Gastrocnemius medialis (tissue), 4 donors: ENCODE measurements around the gene NUMB. TPM values are rescaled to one million over a fixed set of nuclear protein-coding genes. Genes with fewer than 3 reads are reported as not detected.

Experiments used
- ATAC-seq, 2 donors: fragments of 150-250 bp; one replicate each; pipeline ENCODE4 v1.9.1; 2016
- DNase-seq, 2 donors: peaks; one replicate each; pipeline ENCODE4 v3.0.0-alpha.2; 2019
- H3K27ac ChIP-seq, 4 donors: fragments of 200-600 bp; sonication (generic); 1 replicate in 1 of 4; 2 replicates in 3 of 4; pipeline ENCODE4 v1.5.1; 2016 to 2018; ENCODE audit warnings: mild to moderate bottlenecking in 2 of 4, moderate library complexity in 1 of 4
- H3K27me3 ChIP-seq, 3 donors: fragments of 200-600 bp; sonication (generic) in 2 of 3; 1 replicate in 1 of 3; 2 replicates in 2 of 3; pipeline versions ENCODE4 v1.5.1 to v1.6.0; 2016 to 2019; ENCODE audit warnings: mild to moderate bottlenecking in 1 of 3, moderate library complexity in 1 of 3
- H3K36me3 ChIP-seq, 2 donors: fragments of 200-600 bp; sonication (generic) in 1 of 2; one replicate each; pipeline ENCODE4 v1.5.1; 2017 to 2018
- H3K4me1 ChIP-seq, 2 donors: fragments of 200-600 bp; sonication (generic) in 1 of 2; one replicate each; pipeline ENCODE4 v1.5.1; 2016 to 2017; ENCODE audit warnings: mild to moderate bottlenecking in 2 of 2
- H3K4me3 ChIP-seq, 4 donors: fragments of 200-600 bp; sonication (generic) in 3 of 4; 1 replicate in 1 of 4; 2 replicates in 3 of 4; pipeline ENCODE4 v1.5.1; 2016 to 2019; ENCODE audit warnings: mild to moderate bottlenecking in 2 of 4
- H3K9me3 ChIP-seq, 3 donors: fragments of 200-600 bp; sonication (generic) in 2 of 3; 1 replicate in 1 of 3; 2 replicates in 2 of 3; pipeline ENCODE4 v1.5.1; 2016 to 2019
- CTCF ChIP-seq, 5 experiments: fragments of 450-650 bp in 3 of 5; fragments of 200-600 bp in 2 of 5; sonication (generic) in 2 of 5; IDR thresholded peaks in 4 of 5; conservative IDR thresholded peaks in 1 of 5; 1 replicate in 4 of 5; 2 replicates in 1 of 5; pipeline ENCODE4 v1.5.1; 2016 to 2019; ENCODE audit warnings: antibody characterized with exemption in 5 of 5, mild to moderate bottlenecking in 3 of 5, moderate library complexity in 3 of 5
- POLR2A ChIP-seq, 2 donors: fragments of 450-650 bp; IDR thresholded peaks; one replicate each; pipeline ENCODE4 v1.6.1; 2017; ENCODE audit warnings: antibody characterized with exemption in 2 of 2, mild to moderate bottlenecking in 2 of 2, moderate library complexity in 2 of 2
- in situ Hi-C, 4 donors: fragments of 200-750 bp; cut with MboI; loops; one replicate each; pipeline versions ENCODE4 v1.15.0 to v1.8.0; 2017; ENCODE audit warnings: low sequenced_read_pairs in 4 of 4
- intact Hi-C: fragments of 100-400 bp; cut with DNase I; formaldehyde crosslinking; loops from one replicate; pipeline ENCODE4 v1.15.1; 2023; ENCODE audit warnings: low total_unique reads
- total RNA-seq, 4 donors: library from RNA; depleted of rRNA; stranded (reverse); fragments of >200 nt; gene quantifications; one replicate each; pipeline versions ENCODE4 v1.1.0 to v1.2.3, GENCODE V29; 2016

Gene NUMB
- total RNA-seq, 4 donors from 2014 or later, result 14.3 to 29.8 (median 23.6) TPM

- Histone ChIP-seq H3K27me3 (peaks cover 48 to 57% (median 51%) of the 10 kb centered on the region in 3 donors), H3K36me3 (no peaks in the 10 kb centered on the region), H3K27ac (no peak overlapping the region), H3K4me3 (no peak overlapping the region), H3K4me1 (peaks cover 8 to 23% of the 10 kb centered on the region in 2 donors), H3K9me3 (no peaks in the 10 kb centered on the region)
- DNase-seq, result no peak
- ATAC-seq, result no peak
- intact Hi-C loops, result no loop called here
- TF ChIP-seq POLR2A (IDR thresholded peaks at IDR 0.05) (no peak), CTCF (IDR thresholded peaks at IDR 0.05 in 4 of 5, conservative IDR thresholded peaks at IDR 0.05 in 1 of 5) (no peak)
- in situ Hi-C loops, result no loop called here
Observed at GRCh38 chr14:73242357-73242901, 215.9 kb downstream of the NUMB start.

GRCh38 chr14:73241481-73242165 lies 216.7 kb downstream of the NUMB start:
- Histone ChIP-seq H3K4me1 (peaks cover 8 to 24% of the 10 kb centered on the region in 2 donors), H3K36me3 (no peaks in the 10 kb centered on the region), H3K9me3 (no peaks in the 10 kb centered on the region), H3K27me3 (peaks cover 51 to 60% (median 59%) of the 10 kb centered on the region in 3 donors), H3K27ac (no peak overlapping the region), H3K4me3 (no peak overlapping the region)
- no peak for TF ChIP-seq POLR2A (IDR thresholded peaks at IDR 0.05)
- no peak for TF ChIP-seq CTCF (IDR thresholded peaks at IDR 0.05 in 4 of 5, conservative IDR thresholded peaks at IDR 0.05 in 1 of 5)
- in situ Hi-C loops (no loop called here), intact Hi-C loops (no loop called here)
- DNase-seq (no peak), ATAC-seq (no peak)

GRCh38 chr14:73240816-73241480 lies 217.4 kb downstream of the NUMB start:
- intact Hi-C loops (no loop called here), in situ Hi-C loops (no loop called here)
- Histone ChIP-seq H3K27me3 (peaks cover 45 to 57% (median 53%) of the 10 kb centered on the region in 3 donors), H3K27ac (no peak overlapping the region), H3K36me3 (no peaks in the 10 kb centered on the region), H3K4me3 (no peak overlapping the region), H3K4me1 (peaks cover 8 to 24% of the 10 kb centered on the region in 2 donors), H3K9me3 (no peaks in the 10 kb centered on the region)
- TF ChIP-seq POLR2A (IDR thresholded peaks at IDR 0.05), result no peak
- TF ChIP-seq CTCF (IDR thresholded peaks at IDR 0.05 in 4 of 5, conservative IDR thresholded peaks at IDR 0.05 in 1 of 5), result no peak
- DNase-seq, result no peak
- ATAC-seq, result no peak

- Histone ChIP-seq H3K9me3 (no peaks in the 10 kb centered on the region), H3K27ac (peak overlapping the region in 1 of 4 donors; percentile 14), H3K4me3 (peak overlapping the region; percentile 36 to 54 (median 48)), H3K36me3 (no peaks in the 10 kb centered on the region), H3K4me1 (peaks cover 8 to 19% of the 10 kb centered on the region in 2 donors), H3K27me3 (peaks cover 35 to 50% (median 40%) of the 10 kb centered on the region in 3 donors)
- in situ Hi-C loops (no loop called here), intact Hi-C loops (no loop called here)
- ATAC-seq (no peak), DNase-seq (no peak)
- TF ChIP-seq CTCF (IDR thresholded peaks at IDR 0.05 in 4 of 5, conservative IDR thresholded peaks at IDR 0.05 in 1 of 5) (no peak), POLR2A (IDR thresholded peaks at IDR 0.05) (no peak)
Observed at GRCh38 chr14:73239393-73240241, 218.7 kb downstream of the NUMB start.
